ENCODE measurements around the gene XPC. TPM values are rescaled to one million over a fixed set of nuclear protein-coding genes. Genes with fewer than 3 reads are reported as not detected.

XPC gene
- total and polyA plus RNA-seq, 2 donors (not counting 3 experiments of a cell fraction or from before 2014, with no cell fraction given), result 11.9 to 36.8 TPM

GRCh38 chr3:14174483-14174882, 3.9 kb downstream of the XPC start:
- no peaks in the 10 kb centered on the region for H4K20me1 ChIP-seq (replicated peaks; ENCODE audit: control insufficient read depth, extremely low read depth, insufficient read depth, low read length)
- H3K9me3 ChIP-seq (replicated peaks; ENCODE audit: control insufficient read depth, insufficient read depth, low read length), result no peaks in the 10 kb centered on the region
- no peaks in the 10 kb centered on the region for H3K27me3 ChIP-seq (ENCODE audit: control insufficient read depth in 2 of 2, insufficient read depth in 2 of 2, low read length in 2 of 2)
- CTCF ChIA-PET, result interaction anchor here (2.1 kb wide), 1 partner anchor 29 kb away, joined by 7 read pairs; no protein-coding TSS in a partner anchor
- no peak overlapping the region for H2AFZ ChIP-seq (ENCODE audit: low read depth, low read length)
- no peak overlapping the region for H3K27ac ChIP-seq (ENCODE audit: insufficient read depth, low read depth, low read length)
- no peak overlapping the region for H3K4me2 ChIP-seq (ENCODE audit: insufficient read depth, low read length)
- FAIRE-seq (no peak), DNase-seq (ENCODE audit: low read depth, low spot score) (no peak)
- BruUV-seq (replicated peaks), result no TSS peak
- no peak overlapping the region for H3K9ac ChIP-seq (replicated peaks; ENCODE audit: extremely low read depth, insufficient read depth, low read length)
- no peak overlapping the region for H3K4me3 ChIP-seq (replicated peaks in 1 of 3; ENCODE audit: insufficient read depth in 1 of 3, low read depth in 1 of 3, low read length in 3 of 3)
- peaks cover 14 to 16% of the 10 kb centered on the region in 2 experiments for H3K36me3 ChIP-seq (ENCODE audit: control insufficient read depth in 2 of 2, extremely low read depth in 1 of 2, insufficient read depth in 2 of 2, low read length in 2 of 2)
- H3K9me1 ChIP-seq (replicated peaks; ENCODE audit: control insufficient read depth, extremely low read depth, insufficient read depth, low read length), result no peaks in the 10 kb centered on the region
- TF ChIP-seq POLR2A (IDR thresholded peaks at IDR 0.05; ENCODE audit: low read depth, low read length) (no peak), GATA2 (IDR thresholded peaks at IDR 0.05; ENCODE audit: insufficient read depth, insufficient read length, low read depth, low read length) (no peak), JUN (IDR thresholded peaks at IDR 0.05; ENCODE audit: borderline replicate concordance, insufficient read depth, insufficient read length, low read depth) (no peak), EZH2 (IDR thresholded peaks at IDR 0.05; ENCODE audit: borderline replicate concordance, low read depth, low read length, severe bottlenecking) (no peak), POLR2AphosphoS5 (IDR thresholded peaks at IDR 0.05; ENCODE audit: insufficient read depth, low read depth, low read length) (no peak), MAX (IDR thresholded peaks at IDR 0.05; ENCODE audit: insufficient read depth, insufficient read length) (no peak), CTCF (IDR thresholded peaks at IDR 0.05; ENCODE audit: extremely low read depth in 1 of 2, insufficient read depth in 1 of 2, low read depth in 1 of 2, low read length in 2 of 2) (no peak), FOS (IDR thresholded peaks at IDR 0.05; ENCODE audit: borderline replicate concordance, insufficient read depth, low read length) (no peak), MYC (IDR thresholded peaks at IDR 0.05; ENCODE audit: low read depth, low read length) (no peak)
- dilution Hi-C loops (cut with MboI; ENCODE audit: extremely low pct_ligation_motif_present, low sequenced_read_pairs) (no loop called here), intact Hi-C loops (cut with micrococcal nuclease) (no loop called here)
- POLR2A ChIA-PET, result no interaction called here
- peaks cover 22% of the 10 kb centered on the region for H3K4me1 ChIP-seq (ENCODE audit: control insufficient read depth, extremely low read depth, insufficient read depth, low read length)
- peaks cover 41% of the 10 kb centered on the region for H3K79me2 ChIP-seq (ENCODE audit: control insufficient read depth, insufficient read depth, low read length)

Data from endothelial cell of umbilical vein (primary cell).